ENCODE data around the gene PRIM2.
"Not testable (repeated sequence)": the region's sequence is repeated elsewhere in the genome, so short reads cannot be mapped to it uniquely, and the experiment has no call there.

Gene PRIM2

GRCh38 chr6:57449496-57450066 is 132.2 kb downstream of the PRIM2 start:
- not testable (repeated sequence) for DNase-seq

GRCh38 chr6:57459781-57460180 is 142.4 kb downstream of the PRIM2 start:
- DNase-seq = not testable (repeated sequence)

- DNase-seq = not testable (repeated sequence)
Measured at GRCh38 chr6:57461022-57461421, 143.6 kb downstream of the PRIM2 start.

- DNase-seq = not testable (repeated sequence)
Measured at GRCh38 chr6:57463809-57464208, 146.4 kb downstream of the PRIM2 start.

GRCh38 chr6:57465968-57466367 is 148.5 kb downstream of the PRIM2 start:
- DNase-seq = not testable (repeated sequence)

- no peak for DNase-seq
Measured at GRCh38 chr6:57469072-57469471, 151.6 kb downstream of the PRIM2 start.

- not testable (repeated sequence) for DNase-seq
Measured at GRCh38 chr6:57470148-57470547, 152.7 kb downstream of the PRIM2 start.

GRCh38 chr6:57471314-57471864 is 154.0 kb downstream of the PRIM2 start:
- DNase-seq = not testable (repeated sequence)

GRCh38 chr6:57472861-57473362 is 155.5 kb downstream of the PRIM2 start:
- not testable (repeated sequence) for DNase-seq

GRCh38 chr6:57474862-57475475 is 157.5 kb downstream of the PRIM2 start:
- DNase-seq = not testable (repeated sequence)

GRCh38 chr6:57475656-57476055 is 158.2 kb downstream of the PRIM2 start:
- not testable (repeated sequence) for DNase-seq

GRCh38 chr6:57480194-57480593 is 162.8 kb downstream of the PRIM2 start:
- DNase-seq = not testable (repeated sequence)

GRCh38 chr6:57481121-57481520 is 163.7 kb downstream of the PRIM2 start:
- not testable (repeated sequence) for DNase-seq

GRCh38 chr6:57482471-57482870 is 165.0 kb downstream of the PRIM2 start:
- DNase-seq = not testable (repeated sequence)

- DNase-seq = not testable (repeated sequence)
Measured at GRCh38 chr6:57486494-57487081, 169.2 kb downstream of the PRIM2 start.

GRCh38 chr6:57488551-57488950 is 171.1 kb downstream of the PRIM2 start:
- not testable (repeated sequence) for DNase-seq

GRCh38 chr6:57489887-57490286 is 172.5 kb downstream of the PRIM2 start:
- not testable (repeated sequence) for DNase-seq

- DNase-seq = not testable (repeated sequence)
Measured at GRCh38 chr6:57491795-57492194, 174.4 kb downstream of the PRIM2 start.

GRCh38 chr6:57496251-57496650 is 178.8 kb downstream of the PRIM2 start:
- not testable (repeated sequence) for DNase-seq

GRCh38 chr6:57500368-57501021 is 183.1 kb downstream of the PRIM2 start:
- peak in 1 of 2 experiments; percentile 20 for DNase-seq

GRCh38 chr6:57502387-57502786 is 185.0 kb downstream of the PRIM2 start:
- not testable (repeated sequence) for DNase-seq

- not testable (repeated sequence) for DNase-seq
Measured at GRCh38 chr6:57505251-57505650, 187.8 kb downstream of the PRIM2 start.

- DNase-seq = not testable (repeated sequence)
Measured at GRCh38 chr6:57510390-57510789, 193.0 kb downstream of the PRIM2 start.

All from NCI-H446 (cell line).